Astrocyte (in vitro differentiated cells and primary cell): ENCODE data around the gene GLS2. TPM values are rescaled to one million over a fixed set of nuclear protein-coding genes. Genes with fewer than 3 reads are reported as not detected.
"Not testable (repeated sequence)": the region's sequence is repeated elsewhere in the genome, so short reads cannot be mapped to it uniquely, and the experiment has no call there.

Experiments used
- DNase-seq: peaks from one replicate; pipeline ENCODE4 v3.0.0-alpha.2; 2010; ENCODE audit warnings: low read depth
- FAIRE-seq: peaks from 2 replicates; lab custom pipeline; 2011; peaks lifted over from hg19 to GRCh38; lab: Jason Lieb, UNC
- H2AFZ ChIP-seq: 2 replicates; pipeline ENCODE4 v1.6.0; 2012; ENCODE audit warnings: low read depth, low read length, inconsistent platforms
- H3K27ac ChIP-seq: 2 replicates; pipeline ENCODE4 v1.5.1; 2011; ENCODE audit warnings: low read depth, low read length, inconsistent platforms
- H3K27me3 ChIP-seq: 2 replicates; pipeline ENCODE4 v1.6.0; 2011; ENCODE audit warnings: low read length, inconsistent platforms; ENCODE audit not compliant: insufficient read depth
- H3K36me3 ChIP-seq: 2 replicates; pipeline ENCODE4 v1.5.1; 2011; ENCODE audit warnings: low read length, inconsistent platforms; ENCODE audit not compliant: insufficient read depth
- H3K4me1 ChIP-seq: 2 replicates; pipeline ENCODE4 v1.5.1; 2011; ENCODE audit warnings: low read length, inconsistent platforms; ENCODE audit not compliant: insufficient read depth
- H3K4me2 ChIP-seq: 2 replicates; pipeline ENCODE4 v1.6.0; 2012; ENCODE audit warnings: low read length, inconsistent platforms
- H3K4me3 ChIP-seq: 2 replicates; pipeline ENCODE4 v1.5.1; 2011; ENCODE audit warnings: low read depth, mild to moderate bottlenecking, low read length, inconsistent platforms; ENCODE audit not compliant: insufficient read depth
- H3K79me2 ChIP-seq: 2 replicates; pipeline ENCODE4 v1.6.0; 2012; ENCODE audit warnings: mild to moderate bottlenecking, low read length, inconsistent platforms; ENCODE audit not compliant: insufficient read depth
- H3K9ac ChIP-seq: 2 replicates; pipeline ENCODE4 v1.6.0; 2012; ENCODE audit warnings: mild to moderate bottlenecking, low read length, inconsistent platforms
- H3K9me3 ChIP-seq: 2 replicates; pipeline ENCODE4 v1.5.1; 2012; ENCODE audit warnings: low read depth, mild to moderate bottlenecking, low read length, inconsistent platforms; ENCODE audit not compliant: insufficient read depth
- H4K20me1 ChIP-seq: 2 replicates; pipeline ENCODE4 v1.6.0; 2012; ENCODE audit warnings: low read length, inconsistent platforms; ENCODE audit not compliant: insufficient read depth
- H3K27ac Mint-ChIP-seq: one replicate; pipeline ENCODE4 v1.8.0; 2021; ENCODE audit warnings: mild to moderate bottlenecking, mixed read lengths; ENCODE audit not compliant: unreplicated experiment
- H3K27me3 Mint-ChIP-seq: one replicate; pipeline ENCODE4 v1.8.0; 2021; ENCODE audit warnings: low read depth, mixed read lengths; ENCODE audit not compliant: unreplicated experiment
- H3K36me3 Mint-ChIP-seq: one replicate; pipeline ENCODE4 v1.8.0; 2021; ENCODE audit warnings: low read depth, mixed read lengths; ENCODE audit not compliant: unreplicated experiment
- H3K4me1 Mint-ChIP-seq: one replicate; pipeline ENCODE4 v1.8.0; 2021; ENCODE audit warnings: low read depth, mixed read lengths; ENCODE audit not compliant: unreplicated experiment
- H3K4me3 Mint-ChIP-seq: one replicate; pipeline ENCODE4 v1.8.0; 2021; ENCODE audit warnings: mild to moderate bottlenecking, moderate library complexity, mixed read lengths; ENCODE audit not compliant: unreplicated experiment
- H3K9me3 Mint-ChIP-seq: one replicate; pipeline ENCODE4 v1.8.0; 2021; ENCODE audit warnings: mild to moderate bottlenecking, mixed read lengths; ENCODE audit not compliant: unreplicated experiment
- EZH2 ChIP-seq: IDR thresholded peaks from 2 replicates; pipeline ENCODE4 v1.6.1; 2012; ENCODE audit warnings: mild to moderate bottlenecking, low read length, inconsistent platforms; ENCODE audit not compliant: insufficient read depth
- total RNA-seq: library from RNA; stranded (reverse); gene quantifications from 2 replicates; pipeline ENCODE4 v1.2.1, GENCODE V29; 2021
- TF ChIP-seq, protein P1 (sequence below): IDR thresholded peaks from 2 replicates; pipeline ENCODE4 v1.5.1; 2011; ENCODE audit warnings: low read depth, mild to moderate bottlenecking, inconsistent platforms, low read length, moderate library complexity; ENCODE audit not compliant: insufficient read depth

Gene GLS2
- total RNA-seq, 1 donor from 2014 or later, result 1.1 TPM

DNA sequence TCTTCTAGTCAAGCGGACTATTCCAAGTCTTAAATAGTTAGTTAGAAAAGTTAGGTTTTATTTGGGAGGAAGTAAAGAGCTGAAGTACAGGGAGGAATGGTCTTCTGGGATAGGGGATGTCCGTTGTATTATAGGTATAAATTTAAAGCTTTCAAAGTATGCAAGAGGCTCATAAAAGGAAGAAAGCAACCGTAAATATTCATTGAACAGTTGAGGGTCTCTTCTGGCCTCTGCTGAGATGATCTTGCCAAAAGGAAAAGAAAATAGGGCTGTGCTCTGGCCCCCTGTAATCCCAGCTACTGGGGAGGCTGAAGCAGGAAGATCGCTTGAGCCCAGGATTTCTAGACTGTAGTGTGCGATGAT, 38.4 kb downstream of the GLS2 start:
- Mint-ChIP-seq H3K9me3 (no peaks in the 10 kb centered on the region), H3K27me3 (peaks cover 17% of the 10 kb centered on the region)
- no peak for FAIRE-seq

DNA sequence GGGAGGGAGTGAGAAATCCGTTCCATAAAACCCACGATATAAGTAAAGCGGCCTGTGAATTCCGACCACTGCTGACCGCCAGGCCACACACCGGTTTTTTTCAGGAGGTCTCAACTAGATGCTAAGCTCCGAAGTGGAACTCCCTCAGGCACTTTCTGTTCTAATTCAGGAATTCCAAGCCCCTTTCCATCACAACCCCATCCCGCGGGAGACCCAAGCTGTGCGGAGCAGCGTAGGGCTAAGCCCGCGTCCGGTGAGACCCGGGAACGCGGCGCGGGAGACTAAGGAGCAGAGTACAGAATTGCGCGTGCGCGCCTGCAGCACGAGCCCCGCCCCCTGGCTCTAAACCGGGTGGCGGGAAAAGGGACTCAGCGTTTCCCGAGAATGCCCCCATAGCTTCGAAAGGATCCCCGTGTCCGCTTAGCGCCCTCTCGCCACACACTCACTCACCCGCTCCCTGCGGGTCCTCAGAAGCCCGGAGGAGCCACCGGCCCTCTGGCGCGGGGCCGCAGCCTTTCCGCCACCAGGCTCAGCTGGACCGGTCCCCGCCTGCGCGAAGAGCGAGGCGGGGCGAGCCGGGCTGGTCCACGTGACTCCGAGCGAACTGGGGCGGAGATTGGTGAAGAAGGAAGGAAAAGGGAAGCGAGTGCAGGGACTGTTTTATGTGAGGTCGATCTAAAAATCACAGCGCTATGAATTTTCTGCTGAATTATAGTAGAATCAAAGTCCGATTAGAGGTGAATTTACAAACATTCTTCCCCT, 38.9 kb downstream of the GLS2 start, which contains the start of gene TIMELESS:
TIMELESS (minus strand) TSS at position 567 of the 762 bp plus-strand sequence. CDS start 15,256 bp downstream, outside the sequence.
- no peak for TF ChIP-seq EZH2
- TF ChIP-seq, protein P1, sequence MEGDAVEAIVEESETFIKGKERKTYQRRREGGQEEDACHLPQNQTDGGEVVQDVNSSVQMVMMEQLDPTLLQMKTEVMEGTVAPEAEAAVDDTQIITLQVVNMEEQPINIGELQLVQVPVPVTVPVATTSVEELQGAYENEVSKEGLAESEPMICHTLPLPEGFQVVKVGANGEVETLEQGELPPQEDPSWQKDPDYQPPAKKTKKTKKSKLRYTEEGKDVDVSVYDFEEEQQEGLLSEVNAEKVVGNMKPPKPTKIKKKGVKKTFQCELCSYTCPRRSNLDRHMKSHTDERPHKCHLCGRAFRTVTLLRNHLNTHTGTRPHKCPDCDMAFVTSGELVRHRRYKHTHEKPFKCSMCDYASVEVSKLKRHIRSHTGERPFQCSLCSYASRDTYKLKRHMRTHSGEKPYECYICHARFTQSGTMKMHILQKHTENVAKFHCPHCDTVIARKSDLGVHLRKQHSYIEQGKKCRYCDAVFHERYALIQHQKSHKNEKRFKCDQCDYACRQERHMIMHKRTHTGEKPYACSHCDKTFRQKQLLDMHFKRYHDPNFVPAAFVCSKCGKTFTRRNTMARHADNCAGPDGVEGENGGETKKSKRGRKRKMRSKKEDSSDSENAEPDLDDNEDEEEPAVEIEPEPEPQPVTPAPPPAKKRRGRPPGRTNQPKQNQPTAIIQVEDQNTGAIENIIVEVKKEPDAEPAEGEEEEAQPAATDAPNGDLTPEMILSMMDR, result no peak
- no peaks in the 10 kb centered on the region for H3K27me3 ChIP-seq
- DNase-seq (peak; percentile 71), FAIRE-seq (no peak)
- H4K20me1 ChIP-seq, result no peaks in the 10 kb centered on the region
- peak within 1 kb of the TSS; percentile 89 for H3K9ac ChIP-seq
- H3K4me2 ChIP-seq, result peak within 1 kb of the TSS; percentile 89
- peak within 1 kb of the TSS; percentile 83 for H3K27ac ChIP-seq
- Mint-ChIP-seq H3K9me3 (peaks cover 3% of the 10 kb centered on the region), H3K4me3 (peak within 1 kb of the TSS; percentile 93), H3K4me1 (peaks cover 4% of the 10 kb centered on the region), H3K36me3 (peaks cover 6% of the 10 kb centered on the region), H3K27ac (peak within 1 kb of the TSS; percentile 89), H3K27me3 (peaks cover 14% of the 10 kb centered on the region)
- H3K4me1 ChIP-seq, result peaks cover 4% of the 10 kb centered on the region
- peak within 1 kb of the TSS; percentile 84 for H3K4me3 ChIP-seq
- no peaks in the 10 kb centered on the region for H3K9me3 ChIP-seq
- no peaks in the 10 kb centered on the region for H3K36me3 ChIP-seq
- peaks cover 8% of the 10 kb centered on the region for H3K79me2 ChIP-seq
- H2AFZ ChIP-seq, result peak within 1 kb of the TSS; percentile 91

More for the DNA sequence above, 38.4 kb downstream of the GLS2 start:
- no peaks in the 10 kb centered on the region for H3K27me3 ChIP-seq
- H3K79me2 ChIP-seq, result peaks cover 8% of the 10 kb centered on the region
- peak overlapping the region; percentile 84 for H3K4me3 ChIP-seq
- peaks cover 4% of the 10 kb centered on the region for H3K4me1 ChIP-seq
- peak overlapping the region; percentile 91 for H2AFZ ChIP-seq
- H3K36me3 ChIP-seq, result no peaks in the 10 kb centered on the region
- TF ChIP-seq, protein P1, result no peak
- TF ChIP-seq EZH2, result no peak
- H3K4me3 Mint-ChIP-seq, result peak overlapping the region; percentile 93
- peak overlapping the region; percentile 83 for H3K27ac ChIP-seq
- H3K4me2 ChIP-seq, result peak overlapping the region; percentile 89
- H3K9me3 ChIP-seq, result no peaks in the 10 kb centered on the region
- peaks cover 6% of the 10 kb centered on the region for H3K36me3 Mint-ChIP-seq
- peak overlapping the region; percentile 89 for H3K9ac ChIP-seq
- DNase-seq, result no peak
- H3K4me1 Mint-ChIP-seq, result peaks cover 4% of the 10 kb centered on the region
- no peaks in the 10 kb centered on the region for H4K20me1 ChIP-seq
- peak overlapping the region; percentile 77 for H3K27ac Mint-ChIP-seq

DNA sequence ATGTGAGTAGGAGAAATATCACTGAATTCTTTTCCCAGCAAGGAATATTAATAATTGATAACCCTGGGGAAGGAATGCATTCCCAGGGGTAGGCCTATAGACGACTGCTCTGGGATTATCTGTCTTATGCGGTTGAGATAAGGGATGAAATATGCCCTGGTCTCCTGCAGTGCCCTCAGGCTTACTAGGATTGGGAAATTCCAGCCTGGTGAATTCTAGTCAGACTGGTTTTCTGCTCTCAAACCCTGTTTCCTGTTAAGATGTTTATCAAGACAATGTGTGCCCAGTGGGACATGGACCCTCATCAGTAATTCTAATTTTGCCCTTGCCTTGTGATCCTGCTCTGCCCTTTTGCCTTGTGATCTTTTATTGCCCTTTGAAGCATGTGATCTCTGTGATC, 44.8 kb downstream of the GLS2 start:
- not testable (repeated sequence) for H4K20me1 ChIP-seq, H3K9me3 ChIP-seq, H3K9ac ChIP-seq, H3K9me3 Mint-ChIP-seq, H3K27ac Mint-ChIP-seq, H3K27me3 Mint-ChIP-seq, DNase-seq, H3K36me3 ChIP-seq, H3K4me1 Mint-ChIP-seq, H3K36me3 Mint-ChIP-seq, H3K27ac ChIP-seq, H2AFZ ChIP-seq, H3K4me3 Mint-ChIP-seq, H3K27me3 ChIP-seq, H3K4me2 ChIP-seq, FAIRE-seq, H3K4me1 ChIP-seq, H3K4me3 ChIP-seq
- peaks cover 21% of the 10 kb centered on the region for H3K79me2 ChIP-seq
